HL-60 (cell line): Measurements from ENCODE around the gene ITGB2.

ENCODE experiments used
- CTCF ChIP-seq: IDR thresholded peaks from one replicate; pipeline ENCODE4 v1.5.1; 2011; ENCODE audit warnings: low read length, control low read depth, inconsistent platforms; ENCODE audit not compliant: insufficient read depth
- POLR2AphosphoS5 ChIP-seq: IDR thresholded peaks from 2 replicates; pipeline ENCODE4 v1.6.1; 2012; ENCODE audit warnings: low read depth
- SPI1 ChIP-seq: IDR thresholded peaks from 2 replicates; pipeline ENCODE4 v1.6.1; 2012; ENCODE audit warnings: low read depth, mild to moderate bottlenecking, borderline replicate concordance
- TF ChIP-seq, protein P1 (sequence below): IDR thresholded peaks from 2 replicates; pipeline ENCODE4 v1.6.1; 2012; ENCODE audit warnings: low read depth; ENCODE audit not compliant: insufficient replicate concordance

DNA sequence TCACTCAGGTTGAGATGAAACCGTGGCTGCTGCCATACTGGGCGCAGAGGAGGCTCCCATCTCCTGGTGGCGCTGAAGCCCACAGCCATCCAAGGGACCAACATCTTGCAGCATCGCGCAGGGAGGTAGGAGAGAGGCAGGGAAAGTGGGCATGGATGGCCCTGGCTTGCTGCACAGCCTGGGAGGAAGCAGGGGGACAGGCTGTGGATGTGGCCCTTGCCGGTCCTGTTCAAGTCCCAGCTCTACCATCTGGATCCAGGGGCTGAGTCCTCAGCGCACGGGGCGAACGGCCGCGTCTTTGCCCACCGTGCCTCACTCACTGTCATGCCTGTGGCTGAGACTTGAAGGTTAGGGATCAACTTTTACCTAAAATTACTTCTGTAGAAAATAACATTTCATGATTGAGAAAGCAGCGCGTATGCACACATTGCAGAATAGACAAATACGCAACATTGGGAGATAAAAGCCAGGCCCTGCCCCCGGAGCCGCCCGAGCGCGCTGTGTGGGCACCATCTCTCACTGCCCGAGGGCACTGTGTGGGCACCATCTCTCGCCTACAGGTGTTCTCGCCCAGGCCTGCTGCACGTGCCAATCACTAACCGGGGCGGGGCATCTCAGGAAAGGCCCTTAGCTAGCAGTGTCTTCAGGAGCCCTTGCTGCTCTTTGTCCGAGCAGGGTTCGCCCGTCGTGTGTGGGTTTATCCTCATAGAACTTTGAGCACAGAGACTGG, 30.7 kb upstream of the ITGB2 start:
- TF ChIP-seq POLR2AphosphoS5 (no peak), CTCF (no peak), SPI1 (no peak)
- TF ChIP-seq, protein P1, sequence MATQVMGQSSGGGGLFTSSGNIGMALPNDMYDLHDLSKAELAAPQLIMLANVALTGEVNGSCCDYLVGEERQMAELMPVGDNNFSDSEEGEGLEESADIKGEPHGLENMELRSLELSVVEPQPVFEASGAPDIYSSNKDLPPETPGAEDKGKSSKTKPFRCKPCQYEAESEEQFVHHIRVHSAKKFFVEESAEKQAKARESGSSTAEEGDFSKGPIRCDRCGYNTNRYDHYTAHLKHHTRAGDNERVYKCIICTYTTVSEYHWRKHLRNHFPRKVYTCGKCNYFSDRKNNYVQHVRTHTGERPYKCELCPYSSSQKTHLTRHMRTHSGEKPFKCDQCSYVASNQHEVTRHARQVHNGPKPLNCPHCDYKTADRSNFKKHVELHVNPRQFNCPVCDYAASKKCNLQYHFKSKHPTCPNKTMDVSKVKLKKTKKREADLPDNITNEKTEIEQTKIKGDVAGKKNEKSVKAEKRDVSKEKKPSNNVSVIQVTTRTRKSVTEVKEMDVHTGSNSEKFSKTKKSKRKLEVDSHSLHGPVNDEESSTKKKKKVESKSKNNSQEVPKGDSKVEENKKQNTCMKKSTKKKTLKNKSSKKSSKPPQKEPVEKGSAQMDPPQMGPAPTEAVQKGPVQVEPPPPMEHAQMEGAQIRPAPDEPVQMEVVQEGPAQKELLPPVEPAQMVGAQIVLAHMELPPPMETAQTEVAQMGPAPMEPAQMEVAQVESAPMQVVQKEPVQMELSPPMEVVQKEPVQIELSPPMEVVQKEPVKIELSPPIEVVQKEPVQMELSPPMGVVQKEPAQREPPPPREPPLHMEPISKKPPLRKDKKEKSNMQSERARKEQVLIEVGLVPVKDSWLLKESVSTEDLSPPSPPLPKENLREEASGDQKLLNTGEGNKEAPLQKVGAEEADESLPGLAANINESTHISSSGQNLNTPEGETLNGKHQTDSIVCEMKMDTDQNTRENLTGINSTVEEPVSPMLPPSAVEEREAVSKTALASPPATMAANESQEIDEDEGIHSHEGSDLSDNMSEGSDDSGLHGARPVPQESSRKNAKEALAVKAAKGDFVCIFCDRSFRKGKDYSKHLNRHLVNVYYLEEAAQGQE: no peak
